WERI-Rb-1 (cell line): ENCODE data around the gene CCDC87.
"Not testable (repeated sequence)": the region's sequence is repeated elsewhere in the genome, so short reads cannot be mapped to it uniquely, and the experiment has no call there.

ENCODE experiments used
- DNase-seq: peaks from one replicate; pipeline ENCODE4 v3.0.0-alpha.2; 2020
- H3K27ac ChIP-seq: fragments of 250-450 bp; sonication (Bioruptor Pico); 2 replicates; pipeline ENCODE4 v1.5.1; 2020; ENCODE audit warnings: mild to moderate bottlenecking, moderate library complexity
- H3K27me3 ChIP-seq: fragments of 250-450 bp; sonication (Bioruptor Pico); 2 replicates; pipeline ENCODE4 v1.5.1; 2021; ENCODE audit warnings: mild to moderate bottlenecking, low read depth, moderate library complexity; ENCODE audit not compliant: insufficient read depth, severe bottlenecking
- H3K36me3 ChIP-seq: fragments of 250-450 bp; sonication (Bioruptor Pico); 2 replicates; pipeline ENCODE4 v1.5.1; 2020; ENCODE audit warnings: mild to moderate bottlenecking, moderate library complexity
- H3K4me3 ChIP-seq: 2 replicates; pipeline ENCODE4 v1.5.1; 2011; ENCODE audit warnings: low read depth, mild to moderate bottlenecking, control low read depth, low read length
- H3K9me3 ChIP-seq: fragments of 250-450 bp; sonication (Bioruptor Pico); 2 replicates; pipeline ENCODE4 v1.5.1; 2021; ENCODE audit warnings: mild to moderate bottlenecking, moderate library complexity; ENCODE audit not compliant: severe bottlenecking
- CTCF ChIP-seq: IDR thresholded peaks from 2 replicates; pipeline ENCODE4 v1.5.1; 2011; ENCODE audit warnings: low read depth, mild to moderate bottlenecking, control low read depth, inconsistent platforms, low read length

Gene CCDC87

GRCh38 chr11:66589996-66590675 is 2.7 kb downstream of the CCDC87 start:
- DNase-seq = no peak
- H3K36me3 ChIP-seq = no peaks in the 10 kb centered on the region
- no peak for TF ChIP-seq CTCF
- no peak overlapping the region for H3K4me3 ChIP-seq
- H3K27ac ChIP-seq = no peak overlapping the region; the same call in 1 of the 2 replicates
- H3K9me3 ChIP-seq = peaks cover 40% of the 10 kb centered on the region
- H3K27me3 ChIP-seq = no peaks in the 10 kb centered on the region

- Histone ChIP-seq H3K9me3 (peaks cover 44% of the 10 kb centered on the region), H3K27ac (peak overlapping the region; percentile 77)
- H3K4me3 ChIP-seq, H3K27me3 ChIP-seq, DNase-seq, H3K36me3 ChIP-seq: not testable (repeated sequence)
Observed at GRCh38 chr11:66589315-66589714, 3.5 kb downstream of the CCDC87 start.

GRCh38 chr11:66586136-66586535 is 6.7 kb downstream of the CCDC87 start:
- Histone ChIP-seq H3K36me3 (no peaks in the 10 kb centered on the region), H3K27me3 (no peaks in the 10 kb centered on the region), H3K9me3 (peaks cover 45% of the 10 kb centered on the region), H3K27ac (no peak overlapping the region), H3K4me3 (no peak overlapping the region)
- TF ChIP-seq CTCF = no peak
- DNase-seq = no peak

GRCh38 chr11:66585447-66585846 is 7.4 kb downstream of the CCDC87 start:
- not testable (repeated sequence) for H3K4me3 ChIP-seq, DNase-seq, H3K27ac ChIP-seq, H3K36me3 ChIP-seq, H3K27me3 ChIP-seq
- H3K9me3 ChIP-seq = peaks cover 40% of the 10 kb centered on the region

- not testable (repeated sequence) for H3K27me3 ChIP-seq, H3K4me3 ChIP-seq, DNase-seq, H3K36me3 ChIP-seq, H3K27ac ChIP-seq
- H3K9me3 ChIP-seq = peaks cover 31% of the 10 kb centered on the region
Observed at GRCh38 chr11:66582565-66583147, 10.2 kb downstream of the CCDC87 start.

GRCh38 chr11:66581261-66581660 is 11.6 kb downstream of the CCDC87 start:
- H3K36me3 ChIP-seq = no peaks in the 10 kb centered on the region
- peak; percentile 94 for DNase-seq
- no peak overlapping the region for H3K4me3 ChIP-seq
- H3K9me3 ChIP-seq = peaks cover 18% of the 10 kb centered on the region
- H3K27me3 ChIP-seq = no peaks in the 10 kb centered on the region
- peak overlapping the region; percentile 50 for H3K27ac ChIP-seq
- TF ChIP-seq CTCF = no peak

GRCh38 chr11:66580803-66581202 is 12.1 kb downstream of the CCDC87 start:
- no peak for TF ChIP-seq CTCF
- H3K36me3 ChIP-seq = no peaks in the 10 kb centered on the region
- H3K4me3 ChIP-seq = no peak overlapping the region
- no peaks in the 10 kb centered on the region for H3K27me3 ChIP-seq
- DNase-seq = peak; percentile 59
- peak overlapping the region; percentile 66 for H3K27ac ChIP-seq
- H3K9me3 ChIP-seq = peaks cover 18% of the 10 kb centered on the region
